GM12878 (cell line): ENCODE measurements around the gene ACTG1. TPM values are rescaled to one million over a fixed set of nuclear protein-coding genes. Genes with fewer than 3 reads are reported as not detected.

ENCODE experiments used
- ASH2L ChIP-seq: fragments of 300-600, 200-600 bp; sonication (generic); IDR thresholded peaks from 2 replicates; pipeline ENCODE4 v1.6.1; 2017; ENCODE audit warnings: low read depth, mild to moderate bottlenecking, borderline replicate concordance
- BMI1 ChIP-seq: fragments of 450-650 bp; IDR thresholded peaks from 2 replicates; pipeline ENCODE4 v1.6.1; 2016; ENCODE audit warnings: mild to moderate bottlenecking, moderate library complexity, borderline replicate concordance
- CBFB ChIP-seq: IDR thresholded peaks from 2 replicates; pipeline ENCODE4 v1.6.1; 2016; ENCODE audit warnings: antibody characterized with exemption, low read depth
- CHD2 ChIP-seq: IDR thresholded peaks from 2 replicates; pipeline ENCODE4 v1.6.1; 2011; ENCODE audit warnings: low read depth, low read length, improper control_type of control experiment, borderline replicate concordance
- CREB1 ChIP-seq: IDR thresholded peaks from 2 replicates; pipeline ENCODE4 v1.6.1; 2012; ENCODE audit warnings: low read depth, mild to moderate bottlenecking, inconsistent platforms
- HDAC6 ChIP-seq: fragments of 200-600 bp; sonication (generic); IDR thresholded peaks from one replicate; pipeline ENCODE4 v1.8.0; 2017; ENCODE audit warnings: antibody characterized with exemption; ENCODE audit not compliant: unreplicated experiment
- KDM1A ChIP-seq: fragments of 200-600 bp; sonication (generic); IDR thresholded peaks from 2 replicates; pipeline ENCODE4 v1.6.1; 2016; ENCODE audit warnings: borderline replicate concordance
- LARP7 ChIP-seq: fragments of 450-650 bp; IDR thresholded peaks from 2 replicates; pipeline ENCODE4 v1.6.1; 2017; ENCODE audit warnings: mild to moderate bottlenecking
- MEF2A ChIP-seq: IDR thresholded peaks from 2 replicates; pipeline ENCODE4 v1.6.1; 2011; ENCODE audit warnings: low read depth, mild to moderate bottlenecking, low read length, moderate library complexity; ENCODE audit not compliant: insufficient read depth
- MTA2 ChIP-seq: fragments of 450-650 bp; IDR thresholded peaks from 2 replicates; pipeline ENCODE4 v1.6.1; 2016; ENCODE audit warnings: low read depth, mild to moderate bottlenecking, moderate library complexity
- MTA3 ChIP-seq: IDR thresholded peaks from 2 replicates; pipeline ENCODE4 v1.6.1; 2012; ENCODE audit warnings: low read length, inconsistent platforms, borderline replicate concordance
- NFIC ChIP-seq: IDR thresholded peaks from 2 replicates; pipeline ENCODE4 v1.6.1; 2012; ENCODE audit warnings: low read depth, mild to moderate bottlenecking, inconsistent platforms, low read length, moderate library complexity
- POU2F2 ChIP-seq: IDR thresholded peaks from 3 replicates; pipeline ENCODE4 v1.6.1; 2011; ENCODE audit warnings: low read depth, mild to moderate bottlenecking, low read length, borderline replicate concordance
- RFX5 ChIP-seq: IDR thresholded peaks from 2 replicates; pipeline ENCODE4 v1.6.1; 2011; ENCODE audit warnings: low read depth, low read length, improper control_type of control experiment
- YBX1 ChIP-seq: fragments of 450-650 bp; IDR thresholded peaks from 2 replicates; pipeline ENCODE4 v1.6.1; 2016; ENCODE audit warnings: antibody characterized with exemption
- ZSCAN29 ChIP-seq: fragments of 450-650 bp; IDR thresholded peaks from 2 replicates; pipeline ENCODE4 v1.6.1; 2017; ENCODE audit warnings: mild to moderate bottlenecking, moderate library complexity
- polyA plus RNA-seq, 11 experiments: library from polyadenylated mRNA; depleted of rRNA in 4 of 11; unstranded in 6 of 11; stranded (reverse) in 5 of 11; fragments of >200 nt; fragmentation: Nextera tagmentation in 4 of 11; fragmentation: Illumina TruSeq in 1 of 11; extraction: Ambion mirVana in 4 of 11; extraction: Trizol in 1 of 11; gene quantifications; 1 replicate in 1 of 11; 2 replicates in 10 of 11; pipeline versions ENCODE4 v1.2.1 to v1.2.3, GENCODE V29; 2011 to 2016; ENCODE audit warnings: inconsistent platforms in 2 of 11, missing spikeins in 2 of 11, low read depth in 1 of 11
- total RNA-seq, 4 experiments: library from RNA; depleted of rRNA in 3 of 4; stranded (reverse); fragments of >200 nt in 3 of 4; fragmentation: Illumina TruSeq in 1 of 4; extraction: Trizol in 1 of 4; gene quantifications; 2 replicates each; pipeline versions ENCODE4 v1.2.1 to v1.2.3, GENCODE V29; 2013 to 2021
- TF ChIP-seq, protein P1 (sequence below): fragments of 450-650 bp; IDR thresholded peaks from 2 replicates; pipeline ENCODE4 v1.6.1; 2017; ENCODE audit warnings: low read depth, mild to moderate bottlenecking, moderate library complexity
- TF ChIP-seq, protein P2 (sequence below): fragments of 450-650 bp; IDR thresholded peaks from 2 replicates; pipeline ENCODE4 v1.6.1; 2017; ENCODE audit warnings: mild to moderate bottlenecking, moderate library complexity
- TF ChIP-seq, protein P3 (sequence below): fragments of 450-650 bp; IDR thresholded peaks from 2 replicates; pipeline ENCODE4 v1.6.1; 2016; ENCODE audit warnings: mild to moderate bottlenecking, moderate library complexity, borderline replicate concordance
- TF ChIP-seq, protein P4 (sequence below): IDR thresholded peaks from 2 replicates; pipeline ENCODE4 v1.6.1; 2012; ENCODE audit warnings: low read depth, low read length, improper control_type of control experiment

Gene ACTG1
- total and polyA plus RNA-seq, 10 of the 15 experiments (the other 5 are each of a cell fraction or from before 2014, with no cell fraction given), result 810 to 6,105 (median 3,650) TPM

DNA sequence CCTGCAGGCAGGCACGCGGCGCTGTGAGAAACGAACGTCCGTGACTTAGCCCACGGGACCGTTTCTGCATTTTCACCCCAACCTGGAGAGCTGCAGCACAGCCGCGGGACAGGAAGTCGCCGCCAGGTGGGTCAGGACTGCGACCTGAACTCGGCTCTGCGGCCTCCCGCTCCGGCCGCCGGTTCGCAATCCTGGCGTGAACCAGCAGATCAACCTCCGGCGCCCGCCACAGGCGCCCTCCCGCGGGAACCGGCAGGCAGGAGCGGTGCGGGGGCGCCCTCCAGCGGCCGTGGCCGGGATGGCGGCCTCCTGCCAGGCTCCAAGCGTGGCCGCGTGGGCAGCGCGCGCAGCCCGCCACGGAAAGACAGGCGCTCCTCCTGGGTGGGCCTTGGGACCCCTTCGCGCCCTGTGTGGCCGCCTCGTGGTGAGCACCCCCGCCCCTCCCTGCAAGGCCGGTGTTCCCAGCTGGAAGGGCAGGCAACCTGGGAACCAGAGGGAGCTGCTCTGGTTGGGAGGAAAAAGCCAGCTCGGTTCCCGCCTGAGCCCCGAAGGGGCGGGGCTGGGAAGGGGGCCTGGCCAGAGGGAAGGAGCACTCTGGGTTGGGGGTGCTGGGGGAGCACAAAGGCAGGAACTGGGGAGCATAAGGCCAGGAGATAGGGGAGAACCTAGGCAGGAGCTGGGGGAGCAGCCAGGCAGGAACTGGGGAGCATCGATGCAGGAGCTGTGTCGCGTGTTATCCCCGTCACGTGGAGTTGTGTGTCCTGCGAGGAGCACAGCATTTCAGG is 28.2 kb downstream of the ACTG1 start (continued):
- TF ChIP-seq, protein P1, sequence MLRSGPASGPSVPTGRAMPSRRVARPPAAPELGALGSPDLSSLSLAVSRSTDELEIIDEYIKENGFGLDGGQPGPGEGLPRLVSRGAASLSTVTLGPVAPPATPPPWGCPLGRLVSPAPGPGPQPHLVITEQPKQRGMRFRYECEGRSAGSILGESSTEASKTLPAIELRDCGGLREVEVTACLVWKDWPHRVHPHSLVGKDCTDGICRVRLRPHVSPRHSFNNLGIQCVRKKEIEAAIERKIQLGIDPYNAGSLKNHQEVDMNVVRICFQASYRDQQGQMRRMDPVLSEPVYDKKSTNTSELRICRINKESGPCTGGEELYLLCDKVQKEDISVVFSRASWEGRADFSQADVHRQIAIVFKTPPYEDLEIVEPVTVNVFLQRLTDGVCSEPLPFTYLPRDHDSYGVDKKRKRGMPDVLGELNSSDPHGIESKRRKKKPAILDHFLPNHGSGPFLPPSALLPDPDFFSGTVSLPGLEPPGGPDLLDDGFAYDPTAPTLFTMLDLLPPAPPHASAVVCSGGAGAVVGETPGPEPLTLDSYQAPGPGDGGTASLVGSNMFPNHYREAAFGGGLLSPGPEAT, result no peak
- TF ChIP-seq YBX1, result no peak
- 0 out of 2 replicates have a peak, but pooled peaks have one; percentile 30 for TF ChIP-seq ZSCAN29
- TF ChIP-seq, protein P2, sequence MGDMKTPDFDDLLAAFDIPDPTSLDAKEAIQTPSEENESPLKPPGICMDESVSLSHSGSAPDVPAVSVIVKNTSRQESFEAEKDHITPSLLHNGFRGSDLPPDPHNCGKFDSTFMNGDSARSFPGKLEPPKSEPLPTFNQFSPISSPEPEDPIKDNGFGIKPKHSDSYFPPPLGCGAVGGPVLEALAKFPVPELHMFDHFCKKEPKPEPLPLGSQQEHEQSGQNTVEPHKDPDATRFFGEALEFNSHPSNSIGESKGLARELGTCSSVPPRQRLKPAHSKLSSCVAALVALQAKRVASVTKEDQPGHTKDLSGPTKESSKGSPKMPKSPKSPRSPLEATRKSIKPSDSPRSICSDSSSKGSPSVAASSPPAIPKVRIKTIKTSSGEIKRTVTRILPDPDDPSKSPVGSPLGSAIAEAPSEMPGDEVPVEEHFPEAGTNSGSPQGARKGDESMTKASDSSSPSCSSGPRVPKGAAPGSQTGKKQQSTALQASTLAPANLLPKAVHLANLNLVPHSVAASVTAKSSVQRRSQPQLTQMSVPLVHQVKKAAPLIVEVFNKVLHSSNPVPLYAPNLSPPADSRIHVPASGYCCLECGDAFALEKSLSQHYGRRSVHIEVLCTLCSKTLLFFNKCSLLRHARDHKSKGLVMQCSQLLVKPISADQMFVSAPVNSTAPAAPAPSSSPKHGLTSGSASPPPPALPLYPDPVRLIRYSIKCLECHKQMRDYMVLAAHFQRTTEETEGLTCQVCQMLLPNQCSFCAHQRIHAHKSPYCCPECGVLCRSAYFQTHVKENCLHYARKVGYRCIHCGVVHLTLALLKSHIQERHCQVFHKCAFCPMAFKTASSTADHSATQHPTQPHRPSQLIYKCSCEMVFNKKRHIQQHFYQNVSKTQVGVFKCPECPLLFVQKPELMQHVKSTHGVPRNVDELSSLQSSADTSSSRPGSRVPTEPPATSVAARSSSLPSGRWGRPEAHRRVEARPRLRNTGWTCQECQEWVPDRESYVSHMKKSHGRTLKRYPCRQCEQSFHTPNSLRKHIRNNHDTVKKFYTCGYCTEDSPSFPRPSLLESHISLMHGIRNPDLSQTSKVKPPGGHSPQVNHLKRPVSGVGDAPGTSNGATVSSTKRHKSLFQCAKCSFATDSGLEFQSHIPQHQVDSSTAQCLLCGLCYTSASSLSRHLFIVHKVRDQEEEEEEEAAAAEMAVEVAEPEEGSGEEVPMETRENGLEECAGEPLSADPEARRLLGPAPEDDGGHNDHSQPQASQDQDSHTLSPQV, result 0 out of 2 replicates have a peak, but pooled peaks have one; percentile 66
- no peak for TF ChIP-seq KDM1A
- TF ChIP-seq, protein P3, sequence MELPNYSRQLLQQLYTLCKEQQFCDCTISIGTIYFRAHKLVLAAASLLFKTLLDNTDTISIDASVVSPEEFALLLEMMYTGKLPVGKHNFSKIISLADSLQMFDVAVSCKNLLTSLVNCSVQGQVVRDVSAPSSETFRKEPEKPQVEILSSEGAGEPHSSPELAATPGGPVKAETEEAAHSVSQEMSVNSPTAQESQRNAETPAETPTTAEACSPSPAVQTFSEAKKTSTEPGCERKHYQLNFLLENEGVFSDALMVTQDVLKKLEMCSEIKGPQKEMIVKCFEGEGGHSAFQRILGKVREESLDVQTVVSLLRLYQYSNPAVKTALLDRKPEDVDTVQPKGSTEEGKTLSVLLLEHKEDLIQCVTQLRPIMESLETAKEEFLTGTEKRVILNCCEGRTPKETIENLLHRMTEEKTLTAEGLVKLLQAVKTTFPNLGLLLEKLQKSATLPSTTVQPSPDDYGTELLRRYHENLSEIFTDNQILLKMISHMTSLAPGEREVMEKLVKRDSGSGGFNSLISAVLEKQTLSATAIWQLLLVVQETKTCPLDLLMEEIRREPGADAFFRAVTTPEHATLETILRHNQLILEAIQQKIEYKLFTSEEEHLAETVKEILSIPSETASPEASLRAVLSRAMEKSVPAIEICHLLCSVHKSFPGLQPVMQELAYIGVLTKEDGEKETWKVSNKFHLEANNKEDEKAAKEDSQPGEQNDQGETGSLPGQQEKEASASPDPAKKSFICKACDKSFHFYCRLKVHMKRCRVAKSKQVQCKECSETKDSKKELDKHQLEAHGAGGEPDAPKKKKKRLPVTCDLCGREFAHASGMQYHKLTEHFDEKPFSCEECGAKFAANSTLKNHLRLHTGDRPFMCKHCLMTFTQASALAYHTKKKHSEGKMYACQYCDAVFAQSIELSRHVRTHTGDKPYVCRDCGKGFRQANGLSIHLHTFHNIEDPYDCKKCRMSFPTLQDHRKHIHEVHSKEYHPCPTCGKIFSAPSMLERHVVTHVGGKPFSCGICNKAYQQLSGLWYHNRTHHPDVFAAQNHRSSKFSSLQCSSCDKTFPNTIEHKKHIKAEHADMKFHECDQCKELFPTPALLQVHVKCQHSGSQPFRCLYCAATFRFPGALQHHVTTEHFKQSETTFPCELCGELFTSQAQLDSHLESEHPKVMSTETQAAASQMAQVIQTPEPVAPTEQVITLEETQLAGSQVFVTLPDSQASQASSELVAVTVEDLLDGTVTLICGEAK, result no peak
- no peak for TF ChIP-seq RFX5
- no peak for TF ChIP-seq NFIC
- TF ChIP-seq MEF2A, result 0 out of 2 replicates have a peak, but pooled peaks have one; percentile 45
- peak; percentile 79; the same call in 1 of the 2 replicates for TF ChIP-seq LARP7
- no peak for TF ChIP-seq MTA2
- TF ChIP-seq CREB1, result no peak
- no peak for TF ChIP-seq CBFB
- TF ChIP-seq POU2F2, result 0 out of 3 replicates have a peak, but pooled peaks have one; percentile 34
- TF ChIP-seq CHD2, result no peak
- TF ChIP-seq, protein P4, sequence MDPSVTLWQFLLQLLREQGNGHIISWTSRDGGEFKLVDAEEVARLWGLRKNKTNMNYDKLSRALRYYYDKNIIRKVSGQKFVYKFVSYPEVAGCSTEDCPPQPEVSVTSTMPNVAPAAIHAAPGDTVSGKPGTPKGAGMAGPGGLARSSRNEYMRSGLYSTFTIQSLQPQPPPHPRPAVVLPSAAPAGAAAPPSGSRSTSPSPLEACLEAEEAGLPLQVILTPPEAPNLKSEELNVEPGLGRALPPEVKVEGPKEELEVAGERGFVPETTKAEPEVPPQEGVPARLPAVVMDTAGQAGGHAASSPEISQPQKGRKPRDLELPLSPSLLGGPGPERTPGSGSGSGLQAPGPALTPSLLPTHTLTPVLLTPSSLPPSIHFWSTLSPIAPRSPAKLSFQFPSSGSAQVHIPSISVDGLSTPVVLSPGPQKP, result no peak
- TF ChIP-seq MTA3, result no peak
- no peak for TF ChIP-seq BMI1
- TF ChIP-seq HDAC6, result no peak
- no peak for TF ChIP-seq ASH2L
